GM12865 (cell line): ENCODE measurements around the gene ZBTB7C.

Experiments used
- DNase-seq: peaks from one replicate; pipeline ENCODE4 v3.0.0; 2010; ENCODE audit warnings: low read depth
- H3K4me3 ChIP-seq: 2 replicates; pipeline ENCODE4 v1.5.1; 2011; ENCODE audit warnings: mild to moderate bottlenecking, low read depth, low read length, control low read depth
- TF ChIP-seq, protein P1 (sequence below): IDR thresholded peaks from 2 replicates; pipeline ENCODE4 v1.5.1; 2011; ENCODE audit warnings: low read length, control low read depth, low read depth, inconsistent platforms; ENCODE audit not compliant: insufficient read depth; ENCODE audit errors: missing control alignments

The ZBTB7C gene

DNA sequence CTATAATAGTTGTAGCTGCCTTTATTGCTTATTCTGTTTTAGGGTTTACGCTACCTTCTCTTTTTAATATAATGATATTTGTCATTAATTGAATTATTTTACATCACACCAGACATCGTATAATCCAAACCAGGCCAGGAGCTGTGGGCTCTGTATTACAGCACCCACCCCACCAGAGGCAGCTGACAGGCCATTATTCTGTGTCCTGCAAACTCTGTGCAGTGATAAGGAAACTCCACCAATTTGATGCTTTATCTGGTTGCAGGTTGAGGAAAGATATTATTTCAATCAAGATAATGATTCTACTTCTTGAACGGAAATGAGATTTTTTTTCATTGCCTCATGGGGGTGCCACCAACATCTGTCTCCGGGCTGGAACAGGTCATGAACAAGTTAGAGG is 227.3 kb downstream of the ZBTB7C start:
- no peak overlapping the region for H3K4me3 ChIP-seq
- TF ChIP-seq, protein P1, sequence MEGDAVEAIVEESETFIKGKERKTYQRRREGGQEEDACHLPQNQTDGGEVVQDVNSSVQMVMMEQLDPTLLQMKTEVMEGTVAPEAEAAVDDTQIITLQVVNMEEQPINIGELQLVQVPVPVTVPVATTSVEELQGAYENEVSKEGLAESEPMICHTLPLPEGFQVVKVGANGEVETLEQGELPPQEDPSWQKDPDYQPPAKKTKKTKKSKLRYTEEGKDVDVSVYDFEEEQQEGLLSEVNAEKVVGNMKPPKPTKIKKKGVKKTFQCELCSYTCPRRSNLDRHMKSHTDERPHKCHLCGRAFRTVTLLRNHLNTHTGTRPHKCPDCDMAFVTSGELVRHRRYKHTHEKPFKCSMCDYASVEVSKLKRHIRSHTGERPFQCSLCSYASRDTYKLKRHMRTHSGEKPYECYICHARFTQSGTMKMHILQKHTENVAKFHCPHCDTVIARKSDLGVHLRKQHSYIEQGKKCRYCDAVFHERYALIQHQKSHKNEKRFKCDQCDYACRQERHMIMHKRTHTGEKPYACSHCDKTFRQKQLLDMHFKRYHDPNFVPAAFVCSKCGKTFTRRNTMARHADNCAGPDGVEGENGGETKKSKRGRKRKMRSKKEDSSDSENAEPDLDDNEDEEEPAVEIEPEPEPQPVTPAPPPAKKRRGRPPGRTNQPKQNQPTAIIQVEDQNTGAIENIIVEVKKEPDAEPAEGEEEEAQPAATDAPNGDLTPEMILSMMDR, result no peak
- DNase-seq, result no peak

DNA sequence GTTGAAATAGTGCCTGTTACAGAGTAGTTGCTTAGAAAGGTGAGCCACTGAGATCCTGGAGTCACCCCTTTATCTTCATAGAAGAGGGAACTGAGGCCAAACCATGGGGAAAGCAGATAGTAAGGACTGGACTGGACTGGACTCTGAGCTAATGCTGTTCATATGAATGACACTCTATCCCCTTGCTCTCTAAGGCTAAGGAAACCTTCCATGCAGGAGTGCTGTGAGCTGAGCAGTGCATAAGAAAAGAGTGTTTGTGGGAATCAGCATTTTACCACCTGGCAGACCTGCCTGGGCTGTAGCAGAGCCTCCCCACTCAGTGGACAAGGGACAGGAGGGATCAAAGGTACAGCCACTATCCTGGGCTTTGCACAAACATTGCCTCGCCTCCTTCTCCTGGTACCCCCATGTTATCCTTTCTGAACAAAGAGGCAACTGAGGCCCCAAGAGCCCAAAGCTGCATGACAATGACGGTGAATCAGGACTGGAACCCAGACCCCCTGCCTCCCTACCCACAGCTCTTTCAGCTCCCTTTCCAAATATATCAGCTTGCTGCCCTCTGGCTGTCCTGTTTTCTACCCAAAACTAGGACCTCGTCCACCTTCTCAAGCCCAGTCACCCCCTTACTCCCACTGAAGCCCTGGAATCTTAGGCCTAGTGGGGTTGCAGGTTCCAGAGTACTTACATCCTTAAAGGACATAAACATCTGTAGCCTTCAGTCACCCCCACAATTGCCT is 227.9 kb downstream of the ZBTB7C start:
- no peak for DNase-seq
- TF ChIP-seq, protein P1, result no peak
- H3K4me3 ChIP-seq, result no peak overlapping the region

DNA sequence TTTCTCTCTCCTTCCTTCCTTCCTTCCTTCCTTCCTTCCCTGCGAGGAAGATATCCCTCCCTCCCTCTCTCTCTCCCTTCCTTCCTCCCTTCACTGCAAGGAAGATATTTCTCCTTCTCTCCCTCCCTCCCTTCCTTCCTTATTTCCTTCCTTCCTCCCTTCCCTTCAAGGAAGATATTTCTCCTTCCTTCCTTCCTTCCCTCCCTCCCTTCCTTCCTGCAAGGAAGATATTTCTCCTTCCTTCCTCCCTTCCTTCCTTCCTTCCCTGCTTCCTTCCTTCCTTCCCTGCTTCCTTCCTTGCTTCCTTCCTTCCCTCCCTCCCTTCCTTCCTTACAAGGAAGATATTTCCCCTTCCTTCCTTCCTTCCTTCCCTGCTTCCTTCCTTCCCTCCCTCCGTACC is 229.5 kb downstream of the ZBTB7C start:
- DNase-seq, result no peak
- TF ChIP-seq, protein P1, result no peak
- no peak overlapping the region for H3K4me3 ChIP-seq

DNA sequence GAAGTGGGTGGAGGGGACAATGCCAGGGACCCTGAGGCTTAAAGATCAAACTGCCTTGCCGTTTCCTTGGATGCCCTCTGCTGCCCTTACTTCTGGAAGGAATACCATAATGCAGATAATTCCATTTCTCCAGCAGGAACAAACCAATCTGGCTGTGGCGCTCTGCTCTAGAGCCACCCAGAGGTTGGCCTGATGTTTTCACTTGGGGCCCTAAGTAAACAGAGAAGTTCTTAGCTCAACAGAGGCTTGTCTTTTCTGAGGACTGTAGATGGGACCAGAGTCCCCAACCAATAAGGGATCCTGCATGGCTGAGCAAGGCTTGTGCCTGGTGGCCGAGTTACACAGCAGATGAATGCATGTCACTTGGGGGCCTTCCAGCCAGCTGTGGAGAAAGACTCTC is 230.2 kb downstream of the ZBTB7C start:
- H3K4me3 ChIP-seq, result no peak overlapping the region
- TF ChIP-seq, protein P1, result no peak
- no peak for DNase-seq

DNA sequence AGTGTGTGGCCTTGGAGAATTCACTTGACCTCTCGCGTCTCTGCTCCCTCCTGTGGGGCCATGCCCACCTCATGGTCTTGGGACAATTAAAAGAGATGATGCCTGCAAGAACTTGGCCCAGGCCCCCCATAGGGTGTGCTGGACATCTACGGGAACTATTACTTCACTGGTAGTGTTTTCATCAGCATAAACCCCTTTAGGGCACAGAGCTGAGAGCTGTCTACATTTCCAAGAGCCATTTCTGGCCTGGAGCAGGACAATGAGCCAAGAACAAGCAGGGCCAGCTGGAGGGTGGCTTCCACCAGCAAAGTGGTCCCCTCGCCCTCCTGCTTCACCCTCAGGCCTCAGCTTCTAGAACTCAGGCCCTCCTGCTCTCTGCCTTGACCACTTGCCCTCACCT is 232.3 kb downstream of the ZBTB7C start:
- DNase-seq, result no peak
- H3K4me3 ChIP-seq, result no peak overlapping the region
- TF ChIP-seq, protein P1, result no peak

DNA sequence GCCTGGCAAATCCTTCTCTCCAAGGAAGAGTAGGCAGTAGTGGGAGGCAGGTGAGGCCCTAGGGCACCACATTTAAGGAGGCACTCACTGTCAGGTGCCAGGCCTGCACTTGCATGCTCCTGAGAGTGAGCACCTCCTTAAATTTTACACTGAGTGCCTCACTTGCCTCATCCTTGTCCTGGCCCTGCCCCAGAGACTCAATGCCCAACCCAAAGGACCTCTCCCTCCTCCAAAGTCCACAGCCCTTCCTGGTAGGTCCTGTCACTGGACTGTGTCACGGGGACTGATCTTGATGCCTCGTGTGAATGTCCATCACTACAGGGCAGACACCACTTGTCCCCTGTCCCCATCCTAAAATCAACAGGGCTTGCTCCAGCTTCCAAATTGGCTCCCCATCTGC is 235.6 kb downstream of the ZBTB7C start:
- no peak overlapping the region for H3K4me3 ChIP-seq
- DNase-seq, result no peak
- TF ChIP-seq, protein P1, result no peak
